Sciatic nerve (tissue), 1 donor: ENCODE results near the gene ZNF770. TPM values are rescaled to one million over a fixed set of nuclear protein-coding genes. Genes with fewer than 3 reads are reported as not detected.

ENCODE experiments used
- total RNA-seq: library from RNA; stranded (reverse); fragmentation: NEBNext Ultra II Directional; extraction: Animal tissue kit (Norgen Biotek cat#: 25700); gene quantifications from one replicate; pipeline ENCODE4 v1.2.1, GENCODE V29; 2021
- donor health status: DM: no; HTN: no; CAD: no.

The ZNF770 gene
- total RNA-seq, 1 donor from 2014 or later, result 31.7 TPM

Other genes with a start within 250 kb of the ZNF770 start
- not detected for gene GJD2, start 233.3 kb downstream of the ZNF770 start, total RNA-seq
- 0.94 TPM for gene ACTC1, start 192.7 kb downstream of the ZNF770 start, total RNA-seq
- 32.9 TPM for gene AQR, start 18.5 kb downstream of the ZNF770 start, total RNA-seq
- 0.98 TPM for gene NANOGP8, start 97.0 kb upstream of the ZNF770 start, total RNA-seq